Measurements from ENCODE around the gene KIF17.

Gene KIF17

DNA sequence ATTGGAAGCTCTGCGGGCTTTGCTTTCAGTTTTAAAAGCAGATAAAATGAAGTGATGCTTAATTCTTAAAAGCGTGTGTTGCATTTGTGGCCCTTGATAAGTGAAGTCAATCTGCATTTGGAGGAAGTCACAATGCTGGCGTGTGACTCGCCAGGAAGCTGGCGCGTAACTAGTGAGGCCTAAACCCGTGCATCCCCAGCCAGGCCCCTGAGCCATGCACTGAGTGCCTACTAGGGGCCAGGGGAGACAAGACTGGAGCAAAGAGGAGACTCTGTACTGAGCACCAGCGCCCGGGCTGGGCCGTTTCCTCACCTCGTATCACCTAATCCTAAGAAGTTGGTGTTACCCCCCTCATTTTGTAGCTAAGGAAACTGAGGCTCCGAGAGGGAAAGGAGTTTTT lies 52.1 kb downstream of the KIF17 start:
- WGBS, 2 donors (ENCODE audit: extremely low coverage in 2 of 2, insufficient read length in 2 of 2, insufficient replicate concordance in 1 of 2): no CpG with 5 or more reads among the region's 12 CpGs

GRCh38 chr1:20663969-20664715 lies 53.7 kb downstream of the KIF17 start:
- Histone ChIP-seq H3K4me1 (ENCODE audit: control insufficient read depth in 2 of 2, insufficient read depth in 1 of 2, low read depth in 1 of 2, low read length in 2 of 2) (peaks cover 8 to 11% of the 10 kb centered on the region in 2 donors), H3K4ac (ENCODE audit: low read length) (no peak overlapping the region), H2BK15ac (ENCODE audit: low read length) (no peak overlapping the region), H3K79me1 (ENCODE audit: low read depth, low read length) (peaks cover 5% of the 10 kb centered on the region), H3K14ac (ENCODE audit: low read length) (no peak overlapping the region), H3K27me3 (ENCODE audit: control insufficient read depth in 3 of 3, insufficient read depth in 3 of 3, low read depth in 1 of 3, low read length in 3 of 3) (no peaks in the 10 kb centered on the region), H2AK5ac (ENCODE audit: low read depth, low read length) (no peak overlapping the region), H3K23ac (ENCODE audit: low read depth, low read length, poor library complexity) (no peak overlapping the region), H4K91ac (ENCODE audit: low read depth, low read length, poor library complexity) (no peak overlapping the region), H3K36me3 (replicated peaks in 1 of 2; ENCODE audit: control insufficient read depth in 2 of 2, insufficient read depth in 2 of 2, low read length in 2 of 2) (peaks cover 5 to 8% of the 10 kb centered on the region in 2 donors), H2AFZ (ENCODE audit: low read length) (peak overlapping the region; percentile 67), H3K9me3 (replicated peaks in 1 of 2; ENCODE audit: control insufficient read depth in 2 of 2, insufficient read depth in 1 of 2, low read depth in 1 of 2, low read length in 2 of 2) (peaks cover 0 to 3% of the 10 kb centered on the region in 2 donors), H3K4me3 (ENCODE audit: low read length in 2 of 2) (no peak overlapping the region), H2BK12ac (ENCODE audit: low read length) (peak overlapping the region; percentile 65), H2BK5ac (ENCODE audit: low read length) (no peak overlapping the region), H3K4me2 (ENCODE audit: insufficient read depth, low read length, poor library complexity, severe bottlenecking) (no peak overlapping the region), H3K18ac (ENCODE audit: low read length) (no peak overlapping the region), H4K8ac (ENCODE audit: low read depth, low read length) (no peak overlapping the region), H3K27ac (replicated peaks; ENCODE audit: low read length) (no peak overlapping the region), H3K9ac (ENCODE audit: low read depth, low read length, poor library complexity) (no peak overlapping the region), H2BK120ac (ENCODE audit: low read depth, low read length) (no peak overlapping the region)
- DNase-seq (ENCODE audit: low spot score): no peak
- no CpG with 5 or more reads among the region's 12 CpGs for WGBS, 2 donors (ENCODE audit: extremely low coverage in 2 of 2, insufficient read length in 2 of 2, insufficient replicate concordance in 1 of 2)

More for the DNA sequence above, 52.1 kb downstream of the KIF17 start:
- Histone ChIP-seq H3K18ac (ENCODE audit: low read length) (no peak overlapping the region), H2AK5ac (ENCODE audit: low read depth, low read length) (no peak overlapping the region), H2BK15ac (ENCODE audit: low read length) (no peak overlapping the region), H3K9ac (ENCODE audit: low read depth, low read length, poor library complexity) (no peak overlapping the region), H3K9me3 (replicated peaks in 1 of 2; ENCODE audit: control insufficient read depth in 2 of 2, insufficient read depth in 1 of 2, low read depth in 1 of 2, low read length in 2 of 2) (peaks cover 0 to 3% of the 10 kb centered on the region in 2 donors), H3K27me3 (ENCODE audit: control insufficient read depth in 3 of 3, insufficient read depth in 3 of 3, low read depth in 1 of 3, low read length in 3 of 3) (no peaks in the 10 kb centered on the region), H3K4me1 (ENCODE audit: control insufficient read depth in 2 of 2, insufficient read depth in 1 of 2, low read depth in 1 of 2, low read length in 2 of 2) (peaks cover 4 to 9% of the 10 kb centered on the region in 2 donors), H3K4me3 (ENCODE audit: low read length in 2 of 2) (no peak overlapping the region), H3K14ac (ENCODE audit: low read length) (no peak overlapping the region), H4K91ac (ENCODE audit: low read depth, low read length, poor library complexity) (no peak overlapping the region), H2BK12ac (ENCODE audit: low read length) (no peak overlapping the region), H2BK120ac (ENCODE audit: low read depth, low read length) (no peak overlapping the region), H4K8ac (ENCODE audit: low read depth, low read length) (no peak overlapping the region), H3K27ac (replicated peaks; ENCODE audit: low read length) (no peak overlapping the region), H3K36me3 (replicated peaks in 1 of 2; ENCODE audit: control insufficient read depth in 2 of 2, insufficient read depth in 2 of 2, low read length in 2 of 2) (no peaks in the 10 kb centered on the region), H3K23ac (ENCODE audit: low read depth, low read length, poor library complexity) (no peak overlapping the region), H2AFZ (ENCODE audit: low read length) (peak overlapping the region; percentile 69), H3K4ac (ENCODE audit: low read length) (no peak overlapping the region), H3K4me2 (ENCODE audit: insufficient read depth, low read length, poor library complexity, severe bottlenecking) (no peak overlapping the region), H2BK5ac (ENCODE audit: low read length) (no peak overlapping the region), H3K79me1 (ENCODE audit: low read depth, low read length) (peaks cover 4% of the 10 kb centered on the region)
- no peak for DNase-seq (ENCODE audit: low spot score)

DNA sequence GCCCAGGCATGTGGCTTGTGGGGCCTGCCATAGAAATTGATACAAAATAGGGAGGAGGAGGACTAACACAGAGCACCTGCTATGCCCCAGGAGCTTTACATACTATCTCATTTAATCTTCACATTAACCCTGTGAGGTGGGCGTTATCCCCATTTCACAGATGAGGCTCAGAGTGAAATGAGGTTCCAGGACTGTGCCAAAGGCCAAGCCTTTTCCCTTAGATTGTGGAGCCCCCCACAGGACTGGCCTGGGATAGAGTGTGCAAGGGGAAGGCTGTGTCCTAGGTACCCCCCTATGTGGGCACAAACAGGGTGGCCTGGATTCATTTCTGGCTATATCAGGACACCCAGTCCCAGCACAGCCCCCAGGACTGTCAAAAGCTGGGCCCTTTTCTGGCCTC lies 54.4 kb downstream of the KIF17 start:
- Histone ChIP-seq H3K27me3 (ENCODE audit: control insufficient read depth in 3 of 3, insufficient read depth in 3 of 3, low read depth in 1 of 3, low read length in 3 of 3) (no peaks in the 10 kb centered on the region), H3K27ac (replicated peaks; ENCODE audit: low read length) (no peak overlapping the region), H3K14ac (ENCODE audit: low read length) (no peak overlapping the region), H2BK5ac (ENCODE audit: low read length) (no peak overlapping the region), H3K4me2 (ENCODE audit: insufficient read depth, low read length, poor library complexity, severe bottlenecking) (no peak overlapping the region), H4K91ac (ENCODE audit: low read depth, low read length, poor library complexity) (no peak overlapping the region), H2BK15ac (ENCODE audit: low read length) (no peak overlapping the region), H2BK120ac (ENCODE audit: low read depth, low read length) (no peak overlapping the region), H3K18ac (ENCODE audit: low read length) (no peak overlapping the region), H2AK5ac (ENCODE audit: low read depth, low read length) (no peak overlapping the region), H3K4me1 (ENCODE audit: control insufficient read depth in 2 of 2, insufficient read depth in 1 of 2, low read depth in 1 of 2, low read length in 2 of 2) (peaks cover 8 to 11% of the 10 kb centered on the region in 2 donors), H3K9ac (ENCODE audit: low read depth, low read length, poor library complexity) (no peak overlapping the region), H3K4me3 (ENCODE audit: low read length in 2 of 2) (no peak overlapping the region), H3K23ac (ENCODE audit: low read depth, low read length, poor library complexity) (no peak overlapping the region), H3K9me3 (replicated peaks in 1 of 2; ENCODE audit: control insufficient read depth in 2 of 2, insufficient read depth in 1 of 2, low read depth in 1 of 2, low read length in 2 of 2) (peaks cover 0 to 3% of the 10 kb centered on the region in 2 donors), H3K4ac (ENCODE audit: low read length) (no peak overlapping the region), H3K36me3 (replicated peaks in 1 of 2; ENCODE audit: control insufficient read depth in 2 of 2, insufficient read depth in 2 of 2, low read length in 2 of 2) (peaks cover 6 to 16% of the 10 kb centered on the region in 2 donors), H2AFZ (ENCODE audit: low read length) (peak overlapping the region; percentile 67), H2BK12ac (ENCODE audit: low read length) (no peak overlapping the region), H4K8ac (ENCODE audit: low read depth, low read length) (no peak overlapping the region), H3K79me1 (ENCODE audit: low read depth, low read length) (peaks cover 5% of the 10 kb centered on the region)
- WGBS, 2 donors (ENCODE audit: extremely low coverage in 2 of 2, insufficient read length in 2 of 2, insufficient replicate concordance in 1 of 2): no CpG with 5 or more reads among the region's 1 CpG
- no peak for DNase-seq (ENCODE audit: low spot score)

- peak overlapping the region; percentile 16 for H2AK5ac ChIP-seq (ENCODE audit: low read depth, low read length)
- no peak for DNase-seq (ENCODE audit: low spot score)
- peak overlapping the region; percentile 85 for H3K4me2 ChIP-seq (ENCODE audit: insufficient read depth, low read length, poor library complexity, severe bottlenecking)
- H3K4me3 ChIP-seq (ENCODE audit: low read length in 2 of 2): peak overlapping the region; percentile 88 to 93
- no peak overlapping the region for H2BK15ac ChIP-seq (ENCODE audit: low read length)
- H3K79me1 ChIP-seq (ENCODE audit: low read depth, low read length): peaks cover 6% of the 10 kb centered on the region
- H3K27me3 ChIP-seq (ENCODE audit: control insufficient read depth in 3 of 3, insufficient read depth in 3 of 3, low read depth in 1 of 3, low read length in 3 of 3): no peaks in the 10 kb centered on the region
- no peak overlapping the region for H2BK12ac ChIP-seq (ENCODE audit: low read length)
- H3K23ac ChIP-seq (ENCODE audit: low read depth, low read length, poor library complexity): no peak overlapping the region
- H4K91ac ChIP-seq (ENCODE audit: low read depth, low read length, poor library complexity): no peak overlapping the region
- no CpG with 5 or more reads among the region's 7 CpGs for WGBS, 2 donors (ENCODE audit: extremely low coverage in 2 of 2, insufficient read length in 2 of 2, insufficient replicate concordance in 1 of 2)
- H2AFZ ChIP-seq (ENCODE audit: low read length): peak overlapping the region; percentile 82
- H2BK120ac ChIP-seq (ENCODE audit: low read depth, low read length): no peak overlapping the region
- no peaks in the 10 kb centered on the region for H3K9me3 ChIP-seq (replicated peaks in 1 of 2; ENCODE audit: control insufficient read depth in 2 of 2, insufficient read depth in 1 of 2, low read depth in 1 of 2, low read length in 2 of 2)
- H3K14ac ChIP-seq (ENCODE audit: low read length): no peak overlapping the region
- no peak overlapping the region for H3K4ac ChIP-seq (ENCODE audit: low read length)
- no peak overlapping the region for H3K18ac ChIP-seq (ENCODE audit: low read length)
- H2BK5ac ChIP-seq (ENCODE audit: low read length): no peak overlapping the region
- H3K4me1 ChIP-seq (ENCODE audit: control insufficient read depth in 2 of 2, insufficient read depth in 1 of 2, low read depth in 1 of 2, low read length in 2 of 2): peaks cover 8 to 11% of the 10 kb centered on the region in 2 donors
- no peak overlapping the region for H3K27ac ChIP-seq (replicated peaks; ENCODE audit: low read length)
- peaks cover 12 to 28% of the 10 kb centered on the region in 2 donors for H3K36me3 ChIP-seq (replicated peaks in 1 of 2; ENCODE audit: control insufficient read depth in 2 of 2, insufficient read depth in 2 of 2, low read length in 2 of 2)
- peak overlapping the region; percentile 84 for H4K8ac ChIP-seq (ENCODE audit: low read depth, low read length)
- H3K9ac ChIP-seq (ENCODE audit: low read depth, low read length, poor library complexity): peak overlapping the region; percentile 97
Measured at GRCh38 chr1:20662110-20662475, 55.7 kb downstream of the KIF17 start.
